NCI-H510A treated with DMSO at 0.1 percent for 48 hours (cell line): Measurements from ENCODE around the gene AUTS2.

Experiments used
- DNase-seq: peaks from one replicate; lab custom pipeline; 2025; lab: John Stamatoyannopoulos, UW

AUTS2 gene

GRCh38 chr7:70069977-70070376 is 471.7 kb downstream of the AUTS2 start:
- DNase-seq = no peak

DNA sequence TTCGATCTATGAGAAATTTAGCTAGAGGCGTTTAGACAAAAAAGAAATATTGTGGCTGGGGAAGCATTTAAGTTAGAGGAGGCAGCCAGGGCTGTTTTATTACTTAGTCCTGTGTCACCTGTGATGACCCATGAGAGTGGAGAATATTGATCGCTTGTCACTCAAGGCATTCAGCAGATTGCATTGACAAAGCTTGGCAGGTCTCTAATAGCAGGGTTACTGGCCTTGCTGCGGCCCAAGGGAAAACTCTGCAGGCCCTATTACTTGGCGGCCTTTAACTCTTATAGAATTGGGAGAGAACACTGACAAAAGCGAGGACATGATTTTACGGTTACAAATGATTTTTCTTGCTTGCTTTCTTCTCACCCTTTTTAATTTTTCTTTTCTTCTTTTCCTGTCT is 473.5 kb downstream of the AUTS2 start:
- no peak for DNase-seq

DNA sequence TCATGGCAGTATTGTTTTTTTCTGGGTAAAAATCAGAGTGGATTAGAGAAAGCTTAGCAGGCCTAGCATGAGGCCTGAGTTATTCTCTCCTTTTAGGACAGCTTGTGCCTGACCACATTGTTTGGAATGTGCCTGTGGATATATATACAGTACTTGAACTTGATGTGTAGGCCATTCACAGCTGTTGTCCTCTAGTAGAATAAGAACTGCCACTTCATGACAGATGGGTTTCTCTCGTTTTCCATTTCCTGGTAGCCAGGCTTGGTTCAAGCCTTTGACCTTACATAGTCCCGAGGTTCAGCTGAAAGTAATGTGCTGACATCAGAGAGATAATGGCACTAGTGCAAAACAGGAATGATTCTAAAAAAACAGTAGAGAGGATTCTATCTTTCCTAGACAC is 473.9 kb downstream of the AUTS2 start:
- DNase-seq = peak; percentile 42

GRCh38 chr7:70076325-70076724 is 478.1 kb downstream of the AUTS2 start:
- no peak for DNase-seq

DNA sequence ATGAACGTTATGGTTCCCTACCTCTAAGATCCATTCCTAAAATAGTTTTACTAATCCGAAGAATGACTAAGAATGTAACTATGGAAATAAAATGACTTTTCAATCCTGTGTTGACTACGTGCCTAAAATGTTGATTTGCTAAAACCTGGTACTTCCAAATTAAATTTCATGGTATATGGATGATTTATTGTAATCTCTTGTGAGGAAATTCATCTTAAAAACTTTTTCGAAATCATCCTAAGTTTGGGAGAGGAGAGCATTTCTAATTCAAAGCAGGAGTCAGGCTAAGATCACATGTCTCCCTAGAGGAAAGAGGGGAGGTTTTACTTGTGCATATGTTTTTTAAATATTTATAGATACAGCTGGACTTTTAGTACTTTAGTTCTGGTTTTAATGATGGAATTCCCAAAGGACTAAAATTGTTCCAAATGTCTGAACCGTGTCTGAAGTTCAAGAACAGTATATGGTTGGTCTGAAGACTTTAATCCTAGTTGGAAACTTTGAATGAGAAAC is 483.9 kb downstream of the AUTS2 start:
- no peak for DNase-seq

- no peak for DNase-seq
Observed at GRCh38 chr7:70091362-70091761, 493.1 kb downstream of the AUTS2 start.

DNA sequence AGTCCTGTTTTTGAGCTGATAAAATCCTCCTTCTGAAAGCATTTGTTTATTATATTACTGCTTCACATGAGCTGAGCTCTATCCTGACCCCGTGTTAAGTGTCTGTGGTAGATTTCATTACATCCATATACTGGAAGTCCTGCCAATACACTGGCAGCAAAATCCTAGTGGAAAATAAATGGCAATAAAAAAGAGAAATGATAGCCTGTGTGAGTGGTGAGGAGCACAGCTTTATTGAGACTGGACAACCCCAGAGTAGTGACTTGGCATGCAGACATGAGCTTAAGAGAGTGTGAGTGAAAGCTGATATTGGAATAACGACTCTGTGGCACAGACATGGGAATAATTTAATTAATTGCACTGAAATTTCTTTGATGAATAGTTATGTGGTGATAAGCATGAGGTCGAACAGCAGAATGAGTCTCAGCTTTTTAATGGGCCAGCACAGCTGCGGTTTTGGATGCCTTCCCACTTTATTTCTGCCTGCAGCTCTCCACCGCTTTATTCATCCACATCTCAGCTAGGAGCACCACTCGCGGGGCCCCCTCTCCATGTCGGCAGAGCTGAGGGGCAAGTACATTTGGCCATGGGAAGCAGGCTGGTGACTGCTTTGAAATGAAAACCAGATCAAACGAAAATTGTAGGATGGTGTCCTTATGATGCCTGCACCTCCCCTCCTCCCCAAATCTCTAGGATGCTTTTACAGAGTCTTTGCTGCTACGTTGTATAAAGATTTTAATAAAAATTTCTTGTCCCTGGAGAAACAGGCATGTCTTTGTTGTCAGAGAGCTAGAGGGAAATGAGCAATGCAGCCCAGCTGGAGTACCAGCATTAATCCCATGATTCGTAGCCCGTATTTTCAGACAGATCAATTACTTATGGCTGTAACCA is 494.3 kb downstream of the AUTS2 start:
- DNase-seq = no peak

DNA sequence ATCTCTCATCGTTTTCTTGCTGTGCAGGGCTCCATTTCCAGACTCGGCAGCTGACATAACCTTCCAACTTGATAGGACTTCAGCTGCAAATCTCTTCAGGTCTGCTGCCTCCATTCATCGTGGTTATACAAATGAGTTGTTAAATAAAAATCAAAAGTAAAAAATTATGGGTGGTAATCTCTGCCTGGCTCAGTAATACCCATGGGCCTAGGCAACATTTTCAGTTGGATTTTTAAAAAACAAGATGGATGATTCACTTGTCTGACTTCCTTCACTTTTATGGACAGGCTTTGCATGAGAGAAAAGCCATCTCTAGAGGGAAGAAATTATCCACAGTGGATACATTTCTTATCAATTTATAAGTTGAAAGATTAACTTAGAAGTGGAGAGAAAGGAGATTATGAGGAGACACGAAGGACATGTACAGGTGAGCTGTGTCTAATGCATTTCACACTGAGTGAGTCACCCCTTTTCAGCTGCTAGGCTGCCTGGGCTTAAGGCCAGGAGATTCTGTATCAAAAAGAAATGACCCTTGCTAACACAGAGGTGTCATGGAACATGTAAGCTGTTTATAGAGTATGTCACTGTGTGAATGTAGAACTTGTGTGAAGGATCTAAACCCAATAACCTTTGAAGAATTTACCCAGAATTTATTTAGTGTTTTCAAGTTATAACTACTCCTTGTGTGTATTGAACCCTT is 495.1 kb downstream of the AUTS2 start:
- DNase-seq = no peak

- DNase-seq = no peak
Observed at GRCh38 chr7:70094831-70095230, 496.6 kb downstream of the AUTS2 start.

DNA sequence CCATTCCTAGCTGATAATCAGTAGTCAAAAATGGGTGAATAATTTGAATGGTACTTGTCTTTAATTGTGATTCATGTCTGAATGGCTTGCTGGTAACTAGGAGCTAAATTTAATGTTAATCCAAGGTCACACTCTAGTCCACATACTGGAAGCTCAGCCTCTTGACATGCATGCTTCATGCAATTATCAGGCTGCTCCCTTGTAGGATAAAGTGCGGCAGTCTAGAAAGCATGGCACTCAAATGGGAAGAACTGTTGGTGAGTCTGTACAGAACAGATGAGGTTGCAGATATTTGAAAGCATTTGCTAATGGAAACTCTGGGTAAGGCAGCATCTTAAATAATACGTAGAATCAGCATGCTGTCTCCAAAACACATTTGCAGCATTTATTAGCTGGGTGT is 499.4 kb downstream of the AUTS2 start:
- DNase-seq = no peak

GRCh38 chr7:70098133-70098561 is 499.9 kb downstream of the AUTS2 start:
- DNase-seq = no peak

GRCh38 chr7:70098905-70099672 is 500.8 kb downstream of the AUTS2 start:
- DNase-seq = no peak

GRCh38 chr7:70104243-70104642 is 506.0 kb downstream of the AUTS2 start:
- DNase-seq = no peak

DNA sequence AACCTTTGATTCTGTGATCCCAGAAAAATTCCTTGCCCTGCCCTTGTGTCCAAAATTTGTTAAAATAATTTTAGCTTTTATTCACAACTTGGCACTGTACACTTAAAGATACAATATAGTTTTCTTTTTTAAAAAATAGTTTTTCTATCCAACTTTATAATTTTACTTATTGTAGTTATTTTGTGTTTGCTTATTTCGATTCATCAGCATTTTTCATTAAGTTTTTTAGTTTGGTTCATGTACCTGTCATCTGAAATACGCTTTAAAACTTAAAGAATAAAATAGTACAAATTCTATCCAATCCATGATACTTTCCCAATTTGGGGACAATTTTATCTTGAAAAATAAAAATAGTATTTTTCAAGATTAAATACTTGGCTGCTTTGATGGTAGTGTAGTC is 514.8 kb downstream of the AUTS2 start:
- no peak for DNase-seq

- DNase-seq = no peak
Observed at GRCh38 chr7:70113536-70113935, 515.3 kb downstream of the AUTS2 start.

GRCh38 chr7:70114806-70115205 is 516.5 kb downstream of the AUTS2 start:
- no peak for DNase-seq

DNA sequence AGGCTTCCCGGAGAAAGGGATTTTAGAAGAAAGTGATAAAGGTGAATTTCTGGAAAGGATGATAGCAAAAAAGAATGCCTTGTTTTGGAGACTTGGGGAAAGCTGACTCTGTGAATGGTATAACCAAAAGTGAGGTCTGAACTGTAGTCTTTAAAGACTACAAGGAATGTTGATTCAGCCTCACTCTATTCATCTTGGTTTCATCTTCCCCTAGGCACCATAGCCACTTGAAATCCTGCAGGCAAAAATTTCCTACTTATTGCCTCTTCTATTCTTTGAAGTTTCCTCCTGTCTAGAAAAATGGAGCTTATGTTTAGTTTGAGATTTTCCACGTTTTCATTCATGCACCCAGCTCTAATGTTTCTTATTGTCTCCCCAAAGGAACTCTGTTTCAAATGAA is 518.0 kb downstream of the AUTS2 start:
- DNase-seq = no peak

DNA sequence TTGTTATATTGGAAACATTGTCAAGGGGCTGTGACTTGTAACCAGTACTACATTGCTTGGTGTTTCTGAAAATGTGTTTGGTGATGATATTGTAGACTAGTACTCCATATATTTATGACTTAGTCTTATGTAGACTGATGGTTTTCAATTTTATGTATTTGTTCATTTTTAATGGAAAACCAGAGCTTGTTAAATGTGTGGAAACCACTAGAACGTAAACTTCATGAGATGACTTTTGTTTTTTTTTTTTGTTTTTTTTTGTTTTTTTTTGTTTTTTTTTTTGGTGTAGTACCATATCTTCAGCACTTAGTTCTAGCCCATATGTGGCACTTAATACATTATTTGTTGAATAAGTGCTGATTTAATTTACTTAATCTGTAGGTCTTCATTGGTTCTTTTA is 518.6 kb downstream of the AUTS2 start:
- DNase-seq = no peak

GRCh38 chr7:70120851-70121250 is 522.6 kb downstream of the AUTS2 start:
- DNase-seq = no peak

DNA sequence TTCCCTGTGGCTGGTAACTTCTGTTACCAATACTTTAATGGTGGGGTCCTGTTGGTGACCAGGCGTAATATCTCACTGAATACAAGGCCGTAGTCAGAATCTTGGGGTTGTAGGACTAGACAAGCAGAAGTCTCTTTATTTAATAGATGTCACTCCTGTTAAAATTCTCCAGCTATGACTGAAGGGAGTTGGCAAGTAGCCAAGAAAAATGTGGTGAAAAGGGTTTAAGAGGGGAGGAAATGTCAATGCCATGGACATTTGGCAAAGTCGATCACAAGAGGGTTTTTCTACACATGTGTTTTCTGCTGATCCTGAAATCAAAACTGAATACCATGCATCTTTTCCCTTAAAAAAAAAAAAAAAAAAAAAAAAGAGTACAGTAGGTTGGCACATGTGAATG is 533.5 kb downstream of the AUTS2 start:
- no peak for DNase-seq

DNA sequence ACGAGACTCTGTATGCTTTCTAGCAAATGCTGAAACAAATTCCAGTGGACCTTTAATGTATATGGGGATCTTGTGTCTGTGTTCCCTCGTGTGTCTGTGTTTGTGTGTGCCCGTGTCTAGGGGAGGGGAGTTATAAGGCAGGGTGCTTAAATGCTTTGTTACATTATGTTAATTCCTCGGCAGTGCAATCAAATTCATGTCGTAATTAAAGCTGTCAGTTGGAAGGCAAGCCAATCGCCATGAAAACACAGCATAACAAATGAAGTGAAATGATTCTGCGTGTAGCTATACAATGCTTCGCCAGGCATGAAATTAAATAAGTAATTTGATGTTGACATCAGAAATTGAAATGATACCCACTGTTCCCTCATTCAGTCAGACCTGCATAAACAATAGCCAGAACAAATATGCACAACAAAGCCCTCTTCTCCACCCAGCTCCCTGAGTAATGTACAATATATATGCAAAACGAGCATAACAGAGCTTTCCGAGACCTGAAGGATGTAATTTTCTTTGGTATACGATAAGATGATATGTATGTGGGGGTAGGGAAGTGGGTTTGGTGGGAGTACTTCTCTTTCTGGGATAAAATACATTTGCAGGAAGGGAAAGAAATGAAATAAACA is 534.1 kb downstream of the AUTS2 start:
- no peak for DNase-seq
